Measurements from ENCODE around the gene RPL12.

GRCh38 chr9:127489471-127490115 is 38.4 kb upstream of the RPL12 start:
- TF ChIP-seq, protein P1, sequence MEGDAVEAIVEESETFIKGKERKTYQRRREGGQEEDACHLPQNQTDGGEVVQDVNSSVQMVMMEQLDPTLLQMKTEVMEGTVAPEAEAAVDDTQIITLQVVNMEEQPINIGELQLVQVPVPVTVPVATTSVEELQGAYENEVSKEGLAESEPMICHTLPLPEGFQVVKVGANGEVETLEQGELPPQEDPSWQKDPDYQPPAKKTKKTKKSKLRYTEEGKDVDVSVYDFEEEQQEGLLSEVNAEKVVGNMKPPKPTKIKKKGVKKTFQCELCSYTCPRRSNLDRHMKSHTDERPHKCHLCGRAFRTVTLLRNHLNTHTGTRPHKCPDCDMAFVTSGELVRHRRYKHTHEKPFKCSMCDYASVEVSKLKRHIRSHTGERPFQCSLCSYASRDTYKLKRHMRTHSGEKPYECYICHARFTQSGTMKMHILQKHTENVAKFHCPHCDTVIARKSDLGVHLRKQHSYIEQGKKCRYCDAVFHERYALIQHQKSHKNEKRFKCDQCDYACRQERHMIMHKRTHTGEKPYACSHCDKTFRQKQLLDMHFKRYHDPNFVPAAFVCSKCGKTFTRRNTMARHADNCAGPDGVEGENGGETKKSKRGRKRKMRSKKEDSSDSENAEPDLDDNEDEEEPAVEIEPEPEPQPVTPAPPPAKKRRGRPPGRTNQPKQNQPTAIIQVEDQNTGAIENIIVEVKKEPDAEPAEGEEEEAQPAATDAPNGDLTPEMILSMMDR (conservative IDR thresholded peaks at IDR 0.05 in 1 of 2, IDR thresholded peaks at IDR 0.05 in 1 of 2; ENCODE audit: extremely low read depth in 1 of 2, insufficient read depth in 1 of 2, low read depth in 1 of 2, low read length in 2 of 2), result no peak
- TF ChIP-seq EZH2 (IDR thresholded peaks at IDR 0.05; ENCODE audit: borderline replicate concordance, low read length), result no peak
